ENCODE measurements around the gene FBXO28.

- no peak for TF ChIP-seq POLR2A (IDR thresholded peaks at IDR 0.05)
- TF ChIP-seq, protein P1, sequence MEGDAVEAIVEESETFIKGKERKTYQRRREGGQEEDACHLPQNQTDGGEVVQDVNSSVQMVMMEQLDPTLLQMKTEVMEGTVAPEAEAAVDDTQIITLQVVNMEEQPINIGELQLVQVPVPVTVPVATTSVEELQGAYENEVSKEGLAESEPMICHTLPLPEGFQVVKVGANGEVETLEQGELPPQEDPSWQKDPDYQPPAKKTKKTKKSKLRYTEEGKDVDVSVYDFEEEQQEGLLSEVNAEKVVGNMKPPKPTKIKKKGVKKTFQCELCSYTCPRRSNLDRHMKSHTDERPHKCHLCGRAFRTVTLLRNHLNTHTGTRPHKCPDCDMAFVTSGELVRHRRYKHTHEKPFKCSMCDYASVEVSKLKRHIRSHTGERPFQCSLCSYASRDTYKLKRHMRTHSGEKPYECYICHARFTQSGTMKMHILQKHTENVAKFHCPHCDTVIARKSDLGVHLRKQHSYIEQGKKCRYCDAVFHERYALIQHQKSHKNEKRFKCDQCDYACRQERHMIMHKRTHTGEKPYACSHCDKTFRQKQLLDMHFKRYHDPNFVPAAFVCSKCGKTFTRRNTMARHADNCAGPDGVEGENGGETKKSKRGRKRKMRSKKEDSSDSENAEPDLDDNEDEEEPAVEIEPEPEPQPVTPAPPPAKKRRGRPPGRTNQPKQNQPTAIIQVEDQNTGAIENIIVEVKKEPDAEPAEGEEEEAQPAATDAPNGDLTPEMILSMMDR (IDR thresholded peaks at IDR 0.05), result no peak
Observed at GRCh38 chr1:224090116-224090515, 23.8 kb upstream of the FBXO28 start.
